HepG2 (cell line): ENCODE data around the gene KRT33A. TPM values are rescaled to one million over a fixed set of nuclear protein-coding genes. Genes with fewer than 3 reads are reported as not detected.
A peak's percentile ranks its signal among the peaks of the same experiment; 100 is the strongest.

ENCODE experiments used
- AGO2 ChIP-seq: fragments of 200-400 bp; formaldehyde crosslinking; optimal IDR thresholded peaks from 2 replicates; pipeline ENCODE3; 2017; ENCODE audit warnings: mild to moderate bottlenecking, low read depth, low read length, moderate library complexity
- CEBPG ChIP-seq: IDR thresholded peaks from 2 replicates; pipeline ENCODE4 v1.6.1; 2016
- ELF3 ChIP-seq: IDR thresholded peaks from 2 replicates; pipeline ENCODE4 v1.6.1; 2016; ENCODE audit warnings: missing genetic modification reagents, missing compliant biosample characterization
- ERF ChIP-seq: IDR thresholded peaks from 2 replicates; pipeline ENCODE4 v1.6.1; 2018; ENCODE audit warnings: missing biosample characterization, missing genetic modification reagents
- EZH2 ChIP-seq: conservative IDR thresholded peaks from 2 replicates; pipeline ENCODE4 v1.6.1; 2012; ENCODE audit warnings: mild to moderate bottlenecking, low read depth, low read length, moderate library complexity
- FOXK2 ChIP-seq: fragments of 450-650 bp; IDR thresholded peaks from 2 replicates; pipeline ENCODE4 v1.6.1; 2016
- JUN ChIP-seq: sonication (generic); formaldehyde crosslinking; IDR thresholded peaks from 2 replicates; pipeline ENCODE4 v1.4.0; 2020; ENCODE audit warnings: mild to moderate bottlenecking, missing genetic modification reagents
- KLF12 ChIP-seq: sonication (generic); formaldehyde crosslinking; IDR thresholded peaks from 2 replicates; pipeline ENCODE4 v1.4.0; 2020; ENCODE audit warnings: missing genetic modification reagents, borderline replicate concordance
- MEIS1 ChIP-seq: sonication (generic); formaldehyde crosslinking; IDR thresholded peaks from 2 replicates; pipeline ENCODE4 v1.9.0; 2021; ENCODE audit warnings: mild to moderate bottlenecking, missing genetic modification reagents, moderate library complexity, borderline replicate concordance
- RBFOX2 ChIP-seq: fragments of 200-400 bp; formaldehyde crosslinking; IDR thresholded peaks from 2 replicates; pipeline ENCODE4 v1.6.1; 2017; ENCODE audit warnings: low read depth, mild to moderate bottlenecking, low read length
- SAP130 ChIP-seq: IDR thresholded peaks from 2 replicates; pipeline ENCODE4 v1.6.1; 2016; ENCODE audit warnings: low read depth
- SMAD9 ChIP-seq: sonication (generic); formaldehyde crosslinking; IDR thresholded peaks from 2 replicates; pipeline ENCODE4 v1.5.1; 2020; ENCODE audit warnings: mild to moderate bottlenecking, missing genetic modification reagents
- ZFY ChIP-seq: sonication (generic); formaldehyde crosslinking; IDR thresholded peaks from 2 replicates; pipeline ENCODE4 v1.4.0; 2020; ENCODE audit warnings: missing genetic modification reagents
- ZIK1 ChIP-seq: sonication (generic); formaldehyde crosslinking; IDR thresholded peaks from 2 replicates; pipeline ENCODE4 v1.5.0; 2020; ENCODE audit warnings: mild to moderate bottlenecking, low read depth, missing genetic modification reagents, borderline replicate concordance
- ZNF549 ChIP-seq: sonication (generic); formaldehyde crosslinking; IDR thresholded peaks from 2 replicates; pipeline ENCODE4 v1.5.0; 2020; ENCODE audit warnings: missing genetic modification reagents
- ZNF713 ChIP-seq: sonication (generic); formaldehyde crosslinking; IDR thresholded peaks from 2 replicates; pipeline ENCODE4 v1.4.0; 2020; ENCODE audit warnings: mild to moderate bottlenecking, missing genetic modification reagents
- ZSCAN9 ChIP-seq: IDR thresholded peaks from 2 replicates; pipeline ENCODE4 v1.6.1; 2016; ENCODE audit warnings: borderline replicate concordance
- polyA plus RNA-seq, 8 experiments: library from polyadenylated mRNA; depleted of rRNA in 3 of 8; stranded (reverse) in 7 of 8; unstranded in 1 of 8; fragments of >200 nt; fragmentation: Illumina TruSeq in 4 of 8; extraction: Trizol in 4 of 8; gene quantifications; 2 replicates each; pipeline versions ENCODE4 v1.2.1 to v1.2.3, GENCODE V29; 2011 to 2016; ENCODE audit warnings: low read depth in 4 of 8, missing spikeins in 1 of 8, mixed read lengths in 1 of 8; ENCODE audit not compliant: insufficient read depth in 1 of 8
- total RNA-seq, 5 experiments: library from RNA; depleted of rRNA; stranded (reverse); fragments of >200 nt; fragmentation: Illumina TruSeq; extraction: Trizol; gene quantifications; 2 replicates each; pipeline ENCODE4 v1.2.3, GENCODE V29; 2016; ENCODE audit warnings: low read depth in 1 of 5
- TF ChIP-seq, protein P1 (sequence below): sonication (generic); formaldehyde crosslinking; IDR thresholded peaks from 2 replicates; pipeline ENCODE4 v1.4.0; 2020; ENCODE audit warnings: missing genetic modification reagents, mild to moderate bottlenecking, borderline replicate concordance
- TF ChIP-seq, protein P2 (sequence below): sonication (generic); formaldehyde crosslinking; IDR thresholded peaks from 2 replicates; pipeline ENCODE4 v1.4.0; 2020; ENCODE audit warnings: missing genetic modification reagents
- TF ChIP-seq, protein P3 (sequence below): sonication (generic); formaldehyde crosslinking; IDR thresholded peaks from 2 replicates; pipeline ENCODE4 v1.5.1; 2020; ENCODE audit warnings: mild to moderate bottlenecking, moderate library complexity, missing genetic modification reagents
- TF ChIP-seq, protein P4 (sequence below): sonication (generic); IDR thresholded peaks from 2 replicates; pipeline ENCODE4 v1.6.1; 2016; ENCODE audit warnings: low read depth, borderline replicate concordance
- TF ChIP-seq, protein P5 (sequence below): sonication (generic); formaldehyde crosslinking; IDR thresholded peaks from 2 replicates; pipeline ENCODE4 v1.5.0; 2020; ENCODE audit warnings: missing genetic modification reagents, mild to moderate bottlenecking, borderline replicate concordance

Gene KRT33A
- total and polyA plus RNA-seq, 2 of the 13 experiments (the other 11 are each of a cell fraction or from before 2014, with no cell fraction given) = not detected

DNA sequence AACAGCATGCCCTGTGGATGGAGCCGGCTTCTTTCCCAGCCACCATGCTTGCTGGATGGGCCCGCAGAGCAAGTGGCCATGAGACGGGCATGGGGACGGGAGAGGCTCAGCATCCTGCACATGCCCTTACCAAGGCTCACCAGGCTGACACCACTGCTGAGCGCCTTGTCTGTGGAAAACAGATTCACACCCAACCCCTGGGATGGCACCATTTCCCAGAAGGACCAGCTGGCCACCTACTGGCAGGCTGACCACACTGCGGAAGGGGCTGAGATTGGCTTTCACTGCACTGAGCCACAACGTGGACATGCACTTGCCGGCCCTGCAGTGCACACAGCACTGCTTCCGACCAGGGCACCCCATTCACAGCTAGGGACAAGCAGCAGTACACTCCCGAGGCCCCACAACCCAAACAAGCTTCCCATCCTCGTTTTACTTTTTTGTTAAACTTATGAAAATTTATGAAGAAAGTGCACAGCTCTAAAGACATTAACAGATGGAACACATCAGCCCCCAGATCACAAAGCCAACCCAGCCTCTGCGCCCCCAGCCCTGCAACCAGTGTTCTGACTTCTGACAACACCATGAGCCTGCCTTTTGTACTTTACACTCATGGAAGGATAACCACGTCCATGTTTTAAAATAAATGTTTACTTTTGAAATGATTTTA, 21.2 kb downstream of the KRT33A start (continued):
- TF ChIP-seq, protein P1, sequence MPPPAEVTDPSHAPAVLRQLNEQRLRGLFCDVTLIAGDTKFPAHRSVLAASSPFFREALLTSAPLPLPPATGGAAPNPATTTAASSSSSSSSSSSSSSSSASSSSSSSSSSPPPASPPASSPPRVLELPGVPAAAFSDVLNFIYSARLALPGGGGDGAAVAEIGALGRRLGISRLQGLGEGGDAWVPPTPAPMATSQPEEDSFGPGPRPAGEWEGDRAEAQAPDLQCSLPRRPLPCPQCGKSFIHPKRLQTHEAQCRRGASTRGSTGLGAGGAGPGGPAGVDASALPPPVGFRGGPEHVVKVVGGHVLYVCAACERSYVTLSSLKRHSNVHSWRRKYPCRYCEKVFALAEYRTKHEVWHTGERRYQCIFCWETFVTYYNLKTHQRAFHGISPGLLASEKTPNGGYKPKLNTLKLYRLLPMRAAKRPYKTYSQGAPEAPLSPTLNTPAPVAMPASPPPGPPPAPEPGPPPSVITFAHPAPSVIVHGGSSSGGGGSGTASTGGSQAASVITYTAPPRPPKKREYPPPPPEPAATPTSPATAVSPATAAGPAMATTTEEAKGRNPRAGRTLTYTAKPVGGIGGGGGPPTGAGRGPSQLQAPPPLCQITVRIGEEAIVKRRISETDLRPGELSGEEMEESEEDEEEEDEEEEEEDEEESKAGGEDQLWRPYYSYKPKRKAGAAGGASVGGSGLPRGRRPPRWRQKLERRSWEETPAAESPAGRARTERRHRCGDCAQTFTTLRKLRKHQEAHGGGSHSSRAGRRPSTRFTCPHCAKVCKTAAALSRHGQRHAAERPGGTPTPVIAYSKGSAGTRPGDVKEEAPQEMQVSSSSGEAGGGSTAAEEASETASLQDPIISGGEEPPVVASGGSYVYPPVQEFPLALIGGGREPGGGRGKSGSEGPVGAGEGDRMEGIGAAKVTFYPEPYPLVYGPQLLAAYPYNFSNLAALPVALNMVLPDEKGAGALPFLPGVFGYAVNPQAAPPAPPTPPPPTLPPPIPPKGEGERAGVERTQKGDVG (CRISPR knock-in tag) = 0 out of 2 replicates have a peak, but pooled peaks have one; percentile 55
- no peak for TF ChIP-seq ZNF713 (CRISPR knock-in tag)
- no peak for TF ChIP-seq SAP130 (CRISPR knock-in tag)
- TF ChIP-seq FOXK2 = no peak
- TF ChIP-seq ELF3 (CRISPR knock-in tag) = peak; percentile 45; the same call in 1 of the 2 replicates
- no peak for TF ChIP-seq ZSCAN9
- no peak for TF ChIP-seq JUN (CRISPR knock-in tag)
- no peak for TF ChIP-seq AGO2
- TF ChIP-seq CEBPG = no peak
- TF ChIP-seq, protein P2, sequence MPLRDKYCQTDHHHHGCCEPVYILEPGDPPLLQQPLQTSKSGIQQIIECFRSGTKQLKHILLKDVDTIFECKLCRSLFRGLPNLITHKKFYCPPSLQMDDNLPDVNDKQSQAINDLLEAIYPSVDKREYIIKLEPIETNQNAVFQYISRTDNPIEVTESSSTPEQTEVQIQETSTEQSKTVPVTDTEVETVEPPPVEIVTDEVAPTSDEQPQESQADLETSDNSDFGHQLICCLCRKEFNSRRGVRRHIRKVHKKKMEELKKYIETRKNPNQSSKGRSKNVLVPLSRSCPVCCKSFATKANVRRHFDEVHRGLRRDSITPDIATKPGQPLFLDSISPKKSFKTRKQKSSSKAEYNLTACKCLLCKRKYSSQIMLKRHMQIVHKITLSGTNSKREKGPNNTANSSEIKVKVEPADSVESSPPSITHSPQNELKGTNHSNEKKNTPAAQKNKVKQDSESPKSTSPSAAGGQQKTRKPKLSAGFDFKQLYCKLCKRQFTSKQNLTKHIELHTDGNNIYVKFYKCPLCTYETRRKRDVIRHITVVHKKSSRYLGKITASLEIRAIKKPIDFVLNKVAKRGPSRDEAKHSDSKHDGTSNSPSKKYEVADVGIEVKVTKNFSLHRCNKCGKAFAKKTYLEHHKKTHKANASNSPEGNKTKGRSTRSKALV = no peak
- no peak for TF ChIP-seq SMAD9 (CRISPR knock-in tag)
- no peak for TF ChIP-seq RBFOX2
- TF ChIP-seq, protein P3, sequence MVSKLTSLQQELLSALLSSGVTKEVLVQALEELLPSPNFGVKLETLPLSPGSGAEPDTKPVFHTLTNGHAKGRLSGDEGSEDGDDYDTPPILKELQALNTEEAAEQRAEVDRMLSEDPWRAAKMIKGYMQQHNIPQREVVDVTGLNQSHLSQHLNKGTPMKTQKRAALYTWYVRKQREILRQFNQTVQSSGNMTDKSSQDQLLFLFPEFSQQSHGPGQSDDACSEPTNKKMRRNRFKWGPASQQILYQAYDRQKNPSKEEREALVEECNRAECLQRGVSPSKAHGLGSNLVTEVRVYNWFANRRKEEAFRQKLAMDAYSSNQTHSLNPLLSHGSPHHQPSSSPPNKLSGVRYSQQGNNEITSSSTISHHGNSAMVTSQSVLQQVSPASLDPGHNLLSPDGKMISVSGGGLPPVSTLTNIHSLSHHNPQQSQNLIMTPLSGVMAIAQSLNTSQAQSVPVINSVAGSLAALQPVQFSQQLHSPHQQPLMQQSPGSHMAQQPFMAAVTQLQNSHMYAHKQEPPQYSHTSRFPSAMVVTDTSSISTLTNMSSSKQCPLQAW (CRISPR knock-in tag) = no peak
- 0 out of 2 replicates have a peak, but pooled peaks have one; percentile 26 for TF ChIP-seq ERF (CRISPR knock-in tag)
- TF ChIP-seq EZH2 = no peak
- no peak for TF ChIP-seq ZFY (CRISPR knock-in tag)
- TF ChIP-seq ZIK1 (CRISPR knock-in tag) = no peak
- TF ChIP-seq ZNF549 (CRISPR knock-in tag) = no peak
- no peak for TF ChIP-seq KLF12 (CRISPR knock-in tag)
- TF ChIP-seq, protein P4, sequence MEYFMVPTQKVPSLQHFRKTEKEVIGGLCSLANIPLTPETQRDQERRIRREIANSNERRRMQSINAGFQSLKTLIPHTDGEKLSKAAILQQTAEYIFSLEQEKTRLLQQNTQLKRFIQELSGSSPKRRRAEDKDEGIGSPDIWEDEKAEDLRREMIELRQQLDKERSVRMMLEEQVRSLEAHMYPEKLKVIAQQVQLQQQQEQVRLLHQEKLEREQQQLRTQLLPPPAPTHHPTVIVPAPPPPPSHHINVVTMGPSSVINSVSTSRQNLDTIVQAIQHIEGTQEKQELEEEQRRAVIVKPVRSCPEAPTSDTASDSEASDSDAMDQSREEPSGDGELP = no peak
- TF ChIP-seq MEIS1 (CRISPR knock-in tag) = peak; percentile 52; the same call in 1 of the 2 replicates
- TF ChIP-seq, protein P5, sequence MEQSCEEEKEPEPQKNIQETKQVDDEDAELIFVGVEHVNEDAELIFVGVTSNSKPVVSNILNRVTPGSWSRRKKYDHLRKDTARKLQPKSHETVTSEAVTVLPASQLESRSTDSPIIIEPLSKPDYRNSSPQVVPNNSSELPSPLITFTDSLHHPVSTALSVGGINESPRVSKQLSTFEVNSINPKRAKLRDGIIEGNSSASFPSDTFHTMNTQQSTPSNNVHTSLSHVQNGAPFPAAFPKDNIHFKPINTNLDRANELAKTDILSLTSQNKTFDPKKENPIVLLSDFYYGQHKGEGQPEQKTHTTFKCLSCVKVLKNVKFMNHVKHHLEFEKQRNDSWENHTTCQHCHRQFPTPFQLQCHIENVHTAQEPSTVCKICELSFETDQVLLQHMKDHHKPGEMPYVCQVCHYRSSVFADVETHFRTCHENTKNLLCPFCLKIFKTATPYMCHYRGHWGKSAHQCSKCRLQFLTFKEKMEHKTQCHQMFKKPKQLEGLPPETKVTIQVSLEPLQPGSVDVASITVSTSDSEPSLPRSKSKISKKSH (CRISPR knock-in tag) = peak; percentile 53; the same call in 1 of the 2 replicates
